GM18873 (cell line): ENCODE data around the gene PEX7.
A peak's percentile ranks its signal among the peaks of the same experiment; 100 is the strongest.
"Not testable (repeated sequence)": the region's sequence is repeated elsewhere in the genome, so short reads cannot be mapped to it uniquely, and the experiment has no call there.

Source experiments
- ATAC-seq: cut with Tn5 transposase; IDR thresholded peaks from one replicate; pipeline ENCODE4 v1.9.1; 2021; ENCODE audit warnings: mild to moderate bottlenecking, moderate library complexity, moderate number of reproducible peaks; ENCODE audit not compliant: unreplicated experiment, low FRiP score

Gene PEX7, protein sequence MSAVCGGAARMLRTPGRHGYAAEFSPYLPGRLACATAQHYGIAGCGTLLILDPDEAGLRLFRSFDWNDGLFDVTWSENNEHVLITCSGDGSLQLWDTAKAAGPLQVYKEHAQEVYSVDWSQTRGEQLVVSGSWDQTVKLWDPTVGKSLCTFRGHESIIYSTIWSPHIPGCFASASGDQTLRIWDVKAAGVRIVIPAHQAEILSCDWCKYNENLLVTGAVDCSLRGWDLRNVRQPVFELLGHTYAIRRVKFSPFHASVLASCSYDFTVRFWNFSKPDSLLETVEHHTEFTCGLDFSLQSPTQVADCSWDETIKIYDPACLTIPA

DNA sequence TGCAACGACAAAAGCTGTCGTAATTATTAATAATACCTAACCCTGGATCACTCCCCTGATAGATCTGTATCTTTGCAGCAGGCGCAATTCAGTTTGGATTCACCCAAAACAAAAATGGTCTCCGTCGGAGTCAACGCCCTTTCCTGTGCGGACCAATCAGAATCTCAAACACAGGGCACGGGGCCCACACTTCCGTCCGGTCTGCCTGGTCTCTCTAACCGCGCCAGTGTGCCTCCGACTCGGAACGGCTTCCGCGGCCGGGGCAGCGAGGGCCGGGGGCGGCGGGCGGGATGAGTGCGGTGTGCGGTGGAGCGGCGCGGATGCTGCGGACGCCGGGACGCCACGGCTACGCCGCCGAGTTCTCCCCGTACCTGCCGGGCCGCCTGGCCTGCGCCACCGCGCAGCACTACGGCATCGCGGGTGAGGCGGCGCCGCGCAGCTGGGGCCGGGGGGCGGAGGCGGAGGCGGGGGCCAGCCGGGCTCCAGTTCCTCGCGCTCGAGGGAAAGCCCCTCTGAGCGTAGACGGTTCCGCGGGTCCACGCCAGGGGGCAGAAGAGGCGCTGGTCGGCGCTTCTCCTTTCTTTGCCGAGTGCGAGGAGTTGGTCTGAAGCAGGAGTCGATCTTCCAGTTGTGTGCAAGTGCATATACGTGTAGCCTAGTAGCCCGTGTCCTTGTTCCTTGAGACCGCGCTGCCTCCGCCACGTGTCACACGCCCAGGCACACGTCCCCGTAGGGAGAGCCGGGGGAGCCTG lies at the start of gene PEX7:
Gene PEX7 (plus strand): TSS at position 217 of the 752 bp plus-strand sequence. CDS start 74 bp downstream, at position 291.
- ATAC-seq = peak; percentile 96

DNA sequence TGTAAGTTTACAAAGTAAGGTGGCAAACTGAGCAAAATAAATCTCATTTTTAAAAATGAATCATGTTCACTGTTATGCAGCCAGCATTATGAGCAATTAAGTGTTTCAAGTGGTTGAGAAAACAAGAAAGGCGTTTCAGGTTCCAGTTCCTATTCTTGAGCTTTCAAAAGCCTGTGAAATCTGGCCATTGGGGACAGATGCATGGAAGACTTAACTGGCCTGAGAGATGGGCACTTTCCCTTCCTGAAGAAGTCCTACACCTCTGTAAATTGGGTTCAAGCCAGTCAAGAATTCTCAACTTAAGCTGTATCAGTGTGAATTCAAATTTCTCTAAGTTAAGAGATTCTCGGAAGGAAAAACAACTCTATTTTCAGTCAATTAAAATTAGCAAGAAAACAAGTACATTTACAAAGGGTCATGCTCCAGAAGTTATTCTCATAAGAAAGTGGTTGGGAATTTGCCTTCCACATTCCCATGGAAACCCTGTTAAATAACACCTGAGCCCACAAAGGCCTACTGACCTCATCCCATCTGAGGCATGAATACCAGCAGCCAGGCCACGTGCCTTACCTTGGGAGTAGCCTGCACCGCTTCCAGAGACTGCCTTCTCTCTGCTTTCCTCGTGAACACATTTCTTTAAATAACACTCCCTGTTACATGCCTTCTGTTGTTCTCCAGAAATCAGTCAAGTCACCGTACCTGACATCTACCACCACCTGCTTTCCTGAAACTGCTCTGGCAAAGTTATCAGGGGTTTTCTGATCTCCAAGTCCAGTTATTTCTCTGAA lies 49.5 kb upstream of the PEX7 start:
- peak; percentile 67 for ATAC-seq

DNA sequence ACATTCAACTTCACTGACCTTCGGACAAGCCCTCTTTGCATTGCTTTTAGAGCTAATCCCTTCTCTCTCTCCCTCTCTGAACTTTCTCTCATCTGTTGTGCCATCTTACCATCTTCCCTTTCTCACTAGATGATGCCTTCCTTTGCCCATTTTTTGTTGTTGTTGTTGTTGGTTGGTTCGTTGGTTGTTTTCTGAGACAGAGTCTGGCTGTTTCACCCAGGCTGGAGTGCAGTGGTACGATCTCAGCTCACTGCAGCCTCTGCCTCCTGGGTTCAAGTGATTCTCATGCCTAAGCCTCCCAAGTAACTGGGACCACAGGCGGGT lies 49.0 kb upstream of the PEX7 start:
- ATAC-seq = no peak

DNA sequence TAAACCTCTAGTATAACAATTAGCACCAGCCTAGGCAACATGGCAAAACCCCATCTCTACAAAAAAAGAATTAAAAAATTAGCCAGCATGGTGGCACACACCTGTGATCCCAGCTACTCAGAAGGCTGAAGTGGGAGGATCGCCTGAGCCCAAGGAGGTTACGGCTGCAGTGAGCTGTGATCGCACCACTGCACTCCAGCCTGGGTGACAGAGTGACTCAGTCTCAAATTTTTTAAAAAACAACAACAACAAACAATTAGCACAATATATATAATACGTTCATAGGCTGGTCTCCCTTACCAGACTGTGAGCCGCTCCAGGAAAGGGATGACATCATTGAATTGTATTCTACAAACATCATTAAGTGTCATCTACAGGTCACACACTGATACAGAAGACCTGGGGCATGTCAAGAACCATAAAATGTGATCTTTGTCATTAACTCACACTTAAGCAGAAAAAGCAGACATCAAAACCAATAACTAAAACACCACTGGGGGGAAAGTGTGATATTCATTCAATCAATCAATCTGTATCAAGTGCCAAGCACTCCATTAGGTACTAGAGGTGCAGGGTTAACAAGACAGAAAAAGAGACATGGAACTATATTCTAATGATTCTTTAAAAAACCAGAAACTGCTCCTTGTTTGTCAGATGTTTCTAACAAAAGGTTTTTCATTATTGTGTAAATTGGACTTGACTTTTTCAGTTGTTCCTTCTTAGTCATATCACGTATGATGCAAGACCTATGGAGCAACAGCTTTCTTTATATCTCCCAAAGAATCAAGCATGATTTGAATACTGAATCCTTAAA lies 48.0 kb upstream of the PEX7 start:
- no peak for ATAC-seq

DNA sequence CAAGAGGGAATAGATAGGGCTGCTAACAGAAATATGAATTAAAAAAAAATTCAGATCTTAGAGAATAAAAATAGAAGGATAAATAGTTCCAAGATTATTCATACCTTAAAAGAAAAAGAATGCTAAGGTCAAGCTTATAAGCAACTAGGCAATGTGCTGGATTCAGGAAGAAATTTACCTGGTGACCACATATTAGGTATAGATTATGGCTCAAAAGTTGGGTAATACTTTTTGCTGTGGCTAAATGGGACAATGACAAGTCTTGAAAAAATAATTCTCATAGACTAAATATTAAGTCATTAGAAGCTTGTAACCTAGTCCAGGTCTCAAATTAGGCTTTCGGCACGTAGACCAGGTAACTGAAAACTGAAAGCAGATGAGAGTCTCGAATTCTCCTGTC lies 47.3 kb upstream of the PEX7 start:
- ATAC-seq = no peak

DNA sequence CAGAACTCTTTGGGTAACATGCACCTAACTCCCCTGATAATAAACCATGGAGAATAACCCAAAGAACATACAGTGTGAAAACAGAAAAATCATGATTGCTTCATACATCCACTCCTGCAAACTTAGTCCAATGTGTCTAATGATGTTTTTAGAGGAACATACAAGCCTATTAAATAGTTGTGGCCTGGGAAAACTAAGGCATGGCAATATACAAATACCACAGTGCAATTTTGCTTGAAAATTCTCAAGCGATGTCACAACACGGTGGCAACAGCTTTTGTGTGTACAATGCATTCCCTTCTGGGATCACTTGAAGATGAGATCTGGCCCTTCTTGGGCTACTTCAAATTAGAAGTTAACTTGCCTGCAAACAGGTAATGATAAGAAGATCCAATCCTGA lies 46.8 kb upstream of the PEX7 start:
- ATAC-seq = no peak

DNA sequence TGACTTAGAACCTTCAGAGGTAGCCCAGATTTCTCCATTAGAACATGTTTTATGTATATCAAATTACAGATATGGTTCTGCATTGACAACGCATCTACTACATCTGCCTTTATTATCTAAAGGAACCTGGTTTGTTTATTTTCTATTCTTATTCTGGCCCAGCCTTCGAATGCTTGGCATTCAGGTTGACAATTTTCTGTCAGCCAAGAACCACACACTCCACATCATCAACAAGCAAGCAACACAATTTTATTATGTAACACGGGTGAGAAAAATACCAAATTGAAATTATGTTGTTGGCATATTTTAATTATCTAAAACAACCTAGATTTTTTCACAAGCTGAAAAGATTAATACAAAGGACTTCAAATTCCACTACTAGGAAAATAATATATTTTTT lies 44.7 kb upstream of the PEX7 start:
- ATAC-seq = no peak

DNA sequence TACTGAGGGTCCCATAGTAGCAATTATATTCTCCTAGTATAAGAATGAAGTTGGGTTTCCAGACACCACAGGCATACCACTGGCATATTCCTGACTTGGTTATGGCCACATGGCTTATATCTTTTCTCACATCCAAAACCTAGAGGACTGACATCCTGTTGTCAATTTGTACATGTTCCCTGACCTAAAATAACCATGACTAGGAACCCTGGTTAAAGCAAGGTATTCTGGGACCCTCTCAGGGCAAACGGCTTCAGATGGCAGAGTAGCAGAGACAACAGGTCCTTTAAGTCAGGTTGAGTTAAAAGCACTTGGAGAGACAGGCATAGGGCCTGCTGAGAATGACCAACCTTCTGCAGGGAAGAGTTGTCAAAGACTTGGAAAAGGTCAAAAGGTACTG lies 42.7 kb upstream of the PEX7 start:
- no peak for ATAC-seq

DNA sequence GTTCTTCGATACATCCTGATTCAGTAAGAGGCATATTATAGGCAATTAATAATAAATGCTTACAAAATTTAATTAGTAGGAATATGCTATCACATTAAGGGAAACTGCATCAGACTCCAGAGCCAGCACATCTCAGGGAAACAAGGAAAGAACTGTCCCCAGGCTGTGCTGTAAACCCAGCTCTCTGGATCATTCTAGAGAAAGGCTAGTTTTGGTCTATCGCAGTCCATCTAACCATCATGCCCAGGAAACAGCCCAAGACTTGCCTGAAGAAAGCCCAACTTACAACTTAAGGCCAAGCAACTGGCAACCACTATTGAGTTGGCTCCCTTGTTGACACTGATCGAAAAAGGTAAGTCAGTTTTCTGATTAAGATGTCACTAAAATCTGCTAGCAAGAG lies 41.4 kb upstream of the PEX7 start:
- ATAC-seq = no peak

DNA sequence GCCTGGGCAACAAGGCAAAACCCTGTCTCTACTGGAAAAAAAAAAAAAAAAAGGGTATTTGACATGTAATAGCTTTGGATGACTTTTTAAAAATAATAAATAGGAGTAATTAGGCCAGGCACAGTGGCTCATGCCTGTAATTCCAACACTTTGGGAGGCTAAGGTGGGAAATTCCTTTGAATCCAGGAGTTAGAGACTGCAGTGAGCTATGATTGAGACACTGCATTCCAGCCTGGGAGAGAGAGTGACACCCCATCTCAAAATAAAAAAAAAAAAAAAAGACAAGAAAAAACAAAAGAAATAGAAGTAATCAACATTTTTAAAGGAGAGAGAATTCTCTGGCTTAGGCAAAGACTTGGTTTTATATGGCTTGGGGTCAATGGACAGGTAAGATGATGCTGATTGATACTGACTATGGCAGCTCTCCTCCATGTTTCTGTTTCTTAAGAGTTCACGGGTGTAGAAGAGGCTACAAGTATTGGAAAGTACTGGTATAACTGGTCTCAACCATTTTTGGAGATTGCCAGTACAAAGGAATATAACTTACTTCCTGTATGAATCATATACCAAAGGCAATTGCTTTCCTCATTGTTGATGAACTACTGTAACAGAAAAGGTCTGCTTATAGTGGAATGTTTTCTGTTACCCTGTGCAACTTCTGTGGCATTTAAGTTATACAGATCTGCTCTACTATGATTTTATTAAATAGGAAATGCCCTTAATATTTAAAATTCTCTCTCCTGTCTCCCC lies 40.2 kb upstream of the PEX7 start:
- ATAC-seq = no peak

DNA sequence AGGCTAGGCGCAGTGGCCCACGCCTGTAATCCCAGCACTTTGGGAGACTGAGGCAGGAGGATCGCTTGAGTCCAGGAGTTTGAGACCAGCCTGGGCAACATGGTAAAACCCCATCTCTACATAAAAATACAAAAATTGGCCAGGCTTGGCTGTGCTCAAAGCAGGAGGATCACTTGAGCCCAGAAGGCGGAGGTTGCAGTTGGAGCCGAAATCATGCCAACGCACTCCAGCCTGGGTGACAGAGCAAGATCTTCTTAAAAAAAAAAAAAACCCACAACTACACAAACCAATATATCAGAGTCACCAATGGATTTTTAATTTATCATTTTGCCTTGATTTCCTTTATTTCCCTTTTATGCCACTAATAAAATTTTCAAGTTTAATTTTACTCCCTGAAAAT lies 39.4 kb upstream of the PEX7 start:
- no peak for ATAC-seq

DNA sequence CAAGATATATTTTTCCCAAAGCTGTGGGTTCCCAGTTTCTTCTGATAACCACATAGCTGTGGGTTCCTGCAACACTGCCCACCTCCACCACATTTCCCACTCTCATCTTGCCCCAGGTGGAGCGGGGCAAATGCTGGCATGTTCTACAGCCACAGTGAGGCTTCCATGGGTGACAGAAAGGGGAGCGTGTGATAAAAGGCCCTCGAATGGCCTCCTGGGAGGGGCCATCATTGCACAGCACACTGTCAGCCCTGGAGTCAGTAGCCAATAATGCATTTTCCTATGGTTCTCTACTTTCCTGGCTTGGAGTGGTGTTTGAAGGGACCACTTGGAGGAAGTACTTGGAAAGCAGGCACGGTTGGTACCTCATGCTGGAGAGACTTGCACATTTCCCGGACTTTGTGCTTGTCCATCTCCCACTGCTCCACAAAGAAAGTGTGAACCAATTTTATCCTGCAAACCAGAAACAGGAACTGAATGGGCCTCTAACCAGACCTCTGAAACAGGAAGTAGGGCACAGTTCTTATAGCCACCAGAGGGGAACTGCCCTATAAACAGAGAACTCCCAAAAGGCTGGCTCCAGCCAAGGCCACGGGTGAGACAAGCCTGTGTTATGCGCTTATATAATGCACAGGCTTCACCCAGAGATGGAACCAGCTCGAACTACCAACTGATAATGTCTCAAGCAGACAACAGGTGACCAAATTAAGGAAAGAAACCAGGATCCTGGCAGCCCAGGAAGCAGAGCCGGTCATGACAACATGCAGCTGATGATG lies 38.7 kb upstream of the PEX7 start:
- peak; percentile 52 for ATAC-seq

DNA sequence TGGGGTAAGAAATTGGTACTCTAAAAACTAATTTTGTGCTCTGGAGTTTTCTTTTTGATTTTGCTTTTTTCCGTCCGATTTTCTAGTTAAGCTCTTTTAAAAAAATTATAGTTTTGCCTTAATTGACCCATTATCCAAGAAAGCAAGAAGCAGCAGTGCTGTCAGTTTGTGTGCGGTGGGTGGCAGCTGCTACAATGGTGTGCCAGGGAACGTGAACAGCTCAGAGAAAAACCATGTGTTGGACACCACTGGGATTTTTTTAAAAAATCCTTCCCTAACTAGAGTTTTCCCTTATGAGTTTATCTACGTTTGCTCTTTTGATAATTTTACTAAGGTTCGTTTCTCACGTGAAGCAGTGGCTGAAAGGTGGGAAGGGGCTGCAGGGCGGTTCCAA lies 38.1 kb upstream of the PEX7 start:
- ATAC-seq = no peak

DNA sequence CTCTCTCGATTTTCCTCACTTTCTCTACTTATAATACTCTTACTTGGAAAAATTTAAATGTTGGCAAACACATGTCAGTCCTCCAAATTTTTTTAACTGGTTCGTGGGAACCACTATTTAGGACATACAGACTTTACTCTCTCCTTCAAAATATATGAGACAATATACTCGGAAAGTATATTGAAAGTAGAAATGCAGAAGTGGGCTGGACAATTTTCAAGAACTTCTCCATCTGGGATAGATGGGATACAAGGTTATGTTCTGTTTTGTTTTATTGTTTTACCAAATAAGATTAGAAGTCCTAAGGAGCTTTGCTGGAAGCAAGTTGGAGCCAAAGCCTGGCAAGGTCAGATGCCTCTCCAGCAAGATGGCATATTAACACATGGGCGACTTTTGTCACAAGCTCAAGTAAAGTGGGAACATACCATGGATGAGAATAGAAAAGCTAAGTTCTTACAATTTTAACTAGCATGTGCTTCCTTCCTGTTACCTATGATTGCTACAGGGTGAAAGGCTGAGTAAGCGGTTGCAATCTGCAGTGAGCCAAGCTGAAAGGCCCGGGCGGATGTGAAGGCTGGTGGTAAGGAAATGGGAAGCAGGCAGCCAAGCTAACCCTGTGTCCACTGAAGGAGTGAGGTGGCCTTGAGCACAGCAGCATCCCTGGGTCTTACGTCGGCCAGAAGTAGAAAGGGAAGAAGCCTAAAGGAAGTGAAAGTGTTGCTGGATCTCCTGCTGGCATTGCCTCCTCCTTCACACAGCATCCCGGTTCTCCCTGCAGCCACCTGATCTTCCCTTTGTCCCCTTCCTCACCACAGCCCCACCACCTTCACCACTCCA lies 37.3 kb upstream of the PEX7 start:
- no peak for ATAC-seq

DNA sequence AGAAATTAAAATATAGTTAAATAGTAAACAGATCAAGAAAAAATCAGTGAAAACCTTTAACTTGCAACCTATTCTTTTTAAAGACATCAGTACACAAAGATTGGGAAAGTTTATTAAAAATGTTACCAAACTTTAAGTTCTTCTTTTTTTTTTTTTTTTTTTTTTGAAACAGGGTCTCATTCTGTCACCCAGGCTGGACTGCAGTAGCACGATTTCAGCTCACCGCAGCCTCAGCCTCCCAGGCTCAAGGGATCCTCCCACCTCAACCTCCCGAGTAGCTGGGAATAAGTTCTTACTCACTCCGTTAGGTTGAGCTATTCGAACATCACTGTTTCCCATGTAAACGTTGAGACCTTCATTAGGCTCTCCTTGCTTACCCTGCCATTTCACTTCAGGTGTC lies 35.7 kb upstream of the PEX7 start:
- ATAC-seq = no peak

DNA sequence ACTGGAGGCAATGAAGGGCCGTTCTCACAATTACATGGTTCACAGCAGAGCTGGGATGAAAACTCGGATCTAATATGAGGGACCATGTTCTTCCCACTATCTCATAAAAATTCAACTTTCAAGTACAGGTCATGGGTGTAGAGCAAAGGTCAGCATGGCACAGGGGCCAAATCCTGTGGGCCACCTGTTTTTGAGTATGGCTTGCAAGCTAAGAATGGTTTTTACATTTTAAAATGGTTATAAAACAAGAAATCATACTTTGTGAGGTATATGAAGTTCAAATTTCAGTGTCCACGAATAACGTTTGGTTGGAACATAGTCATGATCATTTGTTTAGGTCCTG lies 34.7 kb upstream of the PEX7 start:
- no peak for ATAC-seq

DNA sequence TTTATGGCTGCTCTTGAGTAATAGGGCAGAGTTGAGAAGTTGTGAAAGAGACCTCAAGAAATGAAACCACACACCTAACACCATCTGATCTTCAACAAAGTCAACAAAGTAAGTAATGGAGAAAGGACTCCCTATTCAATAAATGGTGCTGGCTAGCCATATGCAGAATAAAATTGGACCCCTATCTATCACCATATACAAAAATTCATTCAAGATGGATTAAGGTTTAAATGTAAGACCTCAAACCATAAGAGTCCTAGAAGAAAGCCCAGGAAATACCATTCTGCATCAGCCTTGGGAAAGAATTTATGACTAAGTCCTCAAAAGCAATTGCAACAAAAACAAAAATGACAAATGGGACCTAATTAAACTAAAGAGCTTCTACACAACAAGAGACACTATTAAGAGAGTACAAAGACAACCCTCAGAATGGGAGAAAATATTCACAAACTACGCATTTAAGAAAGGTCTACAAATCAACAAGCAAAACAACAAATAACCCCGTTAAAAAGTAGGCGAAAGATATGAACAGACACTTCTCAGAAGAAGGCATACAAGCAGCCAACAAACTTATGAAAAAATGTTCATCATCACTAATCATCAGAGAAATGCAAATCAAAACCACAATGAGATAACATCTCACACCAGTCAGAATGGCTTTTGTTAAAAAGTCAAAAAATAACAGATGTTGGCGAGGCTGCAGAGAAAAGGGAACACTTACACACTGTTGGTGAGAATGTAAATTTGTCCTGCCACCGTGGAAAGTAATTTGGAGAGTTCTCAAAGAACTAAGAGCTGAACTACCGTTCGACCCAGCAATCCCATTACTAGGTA lies 34.1 kb upstream of the PEX7 start:
- ATAC-seq = no peak

DNA sequence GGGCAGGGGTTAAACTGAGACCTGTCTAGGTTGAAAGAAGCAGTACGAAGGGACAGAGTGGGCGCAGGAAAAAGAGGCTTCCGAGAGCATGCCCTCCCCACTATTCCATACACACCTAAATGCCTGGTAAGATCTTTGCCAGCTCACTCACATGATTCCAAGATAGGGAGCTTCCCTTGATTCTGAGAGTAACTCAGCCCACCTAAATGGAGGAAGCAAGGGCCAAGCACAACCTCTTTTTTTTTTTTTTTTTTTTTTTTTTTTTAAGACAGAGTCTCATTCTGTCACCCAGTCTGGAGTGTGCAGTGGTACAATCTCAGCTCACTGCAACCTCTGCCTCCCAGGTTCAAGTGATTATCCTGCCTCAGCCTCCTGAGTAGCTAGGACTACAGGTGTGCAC lies 33.0 kb upstream of the PEX7 start:
- ATAC-seq = not testable (repeated sequence)
